WTC11 (cell line): ENCODE results near the gene SLC7A10. TPM values are rescaled to one million over a fixed set of nuclear protein-coding genes. Genes with fewer than 3 reads are reported as not detected.

ENCODE experiments used
- ATAC-seq: fragments of 200-7000 bp; cut with Tn5 transposase; 2 replicates; pipeline ENCODE4 v1.10.0; 2021; ENCODE audit warnings: mild to moderate bottlenecking, moderate library complexity
- CTCF ChIA-PET: fragments of 300-600 bp; sonication (Branson Sonifier 250); formaldehyde crosslinking; loops from one replicate; lab custom pipeline; 2021; ENCODE audit warnings: antibody characterized with exemption; lab: Charles Lee
- POLR2A ChIA-PET: fragments of 350-600 bp; sonication (Branson Sonifier 250); formaldehyde crosslinking; loops from one replicate; lab custom pipeline; 2021; ENCODE audit warnings: antibody characterized with exemption; lab: Charles Lee
- DNase-seq: peaks from one replicate; pipeline ENCODE4 v3.0.0; 2021; ENCODE audit warnings: low spot score
- H3K27ac Mint-ChIP-seq: 2 replicates; pipeline ENCODE4 v1.8.0; 2021; ENCODE audit warnings: mixed read lengths
- H3K27me3 Mint-ChIP-seq: 2 replicates; pipeline ENCODE4 v1.8.0; 2021; ENCODE audit warnings: low read depth, mild to moderate bottlenecking, moderate library complexity, mixed read lengths
- H3K36me3 Mint-ChIP-seq: 2 replicates; pipeline ENCODE4 v1.8.0; 2021; ENCODE audit warnings: mixed read lengths
- H3K4me1 Mint-ChIP-seq: 2 replicates; pipeline ENCODE4 v1.8.0; 2022; ENCODE audit warnings: mixed read lengths
- H3K4me3 Mint-ChIP-seq: 2 replicates; pipeline ENCODE4 v1.8.0; 2021; ENCODE audit warnings: mild to moderate bottlenecking, moderate library complexity, mixed read lengths
- H3K9me3 Mint-ChIP-seq: 2 replicates; pipeline ENCODE4 v1.8.0; 2021; ENCODE audit warnings: mixed read lengths
- CBFB ChIP-seq: sonication (generic); formaldehyde crosslinking; IDR thresholded peaks from 2 replicates; pipeline ENCODE4 v1.8.1; 2022; ENCODE audit warnings: mild to moderate bottlenecking, low read depth, missing genetic modification reagents
- CREB1 ChIP-seq: sonication (generic); formaldehyde crosslinking; IDR thresholded peaks from 2 replicates; pipeline ENCODE4 v1.8.0; 2023; ENCODE audit warnings: mild to moderate bottlenecking, missing genetic modification reagents
- ETV6 ChIP-seq: sonication (generic); formaldehyde crosslinking; IDR thresholded peaks from 2 replicates; pipeline ENCODE4 v1.8.1; 2022; ENCODE audit warnings: mild to moderate bottlenecking, missing genetic modification reagents
- JUN ChIP-seq: sonication (generic); formaldehyde crosslinking; IDR thresholded peaks from 2 replicates; pipeline ENCODE4 v1.8.0; 2023; ENCODE audit warnings: mild to moderate bottlenecking, missing genetic modification reagents
- KAT7 ChIP-seq: sonication (generic); formaldehyde crosslinking; IDR thresholded peaks from 2 replicates; pipeline ENCODE4 v1.8.1; 2023; ENCODE audit warnings: missing genetic modification reagents, mild to moderate bottlenecking, borderline replicate concordance
- NFATC4 ChIP-seq: fragments of 250-450 bp; sonication (Bioruptor Pico); IDR thresholded peaks from 2 replicates; pipeline ENCODE4 v1.9.0; 2021; ENCODE audit warnings: mild to moderate bottlenecking
- NFYB ChIP-seq: sonication (generic); formaldehyde crosslinking; conservative IDR thresholded peaks from 2 replicates; pipeline ENCODE4 v1.8.0; 2022; ENCODE audit warnings: low read depth, missing genetic modification reagents
- NR2C2 ChIP-seq: sonication (generic); formaldehyde crosslinking; IDR thresholded peaks from 2 replicates; pipeline ENCODE4 v1.8.0; 2022; ENCODE audit warnings: mild to moderate bottlenecking, missing genetic modification reagents
- NR3C1 ChIP-seq: sonication (generic); formaldehyde crosslinking; conservative IDR thresholded peaks from 2 replicates; pipeline ENCODE4 v1.8.1; 2023; ENCODE audit warnings: low read depth, mild to moderate bottlenecking, missing genetic modification reagents
- SMAD4 ChIP-seq: sonication (generic); formaldehyde crosslinking; IDR thresholded peaks from 2 replicates; pipeline ENCODE4 v1.8.0; 2022; ENCODE audit warnings: mild to moderate bottlenecking, missing genetic modification reagents
- TEAD1 ChIP-seq: sonication (generic); formaldehyde crosslinking; IDR thresholded peaks from 2 replicates; pipeline ENCODE4 v1.8.0; 2022; ENCODE audit warnings: mild to moderate bottlenecking, missing genetic modification reagents
- TEAD4 ChIP-seq: sonication (generic); formaldehyde crosslinking; IDR thresholded peaks from 2 replicates; pipeline ENCODE4 v1.8.0; 2022; ENCODE audit warnings: mild to moderate bottlenecking, missing genetic modification reagents
- TP53 ChIP-seq: sonication (generic); formaldehyde crosslinking; IDR thresholded peaks from 2 replicates; pipeline ENCODE4 v1.8.1; 2023; ENCODE audit warnings: mild to moderate bottlenecking, missing genetic modification reagents
- ZNF138 ChIP-seq: sonication (generic); formaldehyde crosslinking; conservative IDR thresholded peaks from 2 replicates; pipeline ENCODE4 v1.8.1; 2022; ENCODE audit warnings: mild to moderate bottlenecking, moderate library complexity, missing genetic modification reagents
- ZNF232 ChIP-seq: sonication (generic); formaldehyde crosslinking; IDR thresholded peaks from 2 replicates; pipeline ENCODE4 v1.8.0; 2022; ENCODE audit warnings: mild to moderate bottlenecking, missing genetic modification reagents
- ZNF317 ChIP-seq: sonication (generic); formaldehyde crosslinking; IDR thresholded peaks from 2 replicates; pipeline ENCODE4 v1.8.1; 2023; ENCODE audit warnings: low read depth, mild to moderate bottlenecking, moderate library complexity, missing genetic modification reagents, borderline replicate concordance
- ZNF416 ChIP-seq: fragments of 250-450 bp; sonication (Bioruptor Pico); IDR thresholded peaks from 2 replicates; pipeline ENCODE4 v1.9.0; 2021; ENCODE audit warnings: mild to moderate bottlenecking, inconsistent platforms
- ZNF423 ChIP-seq: fragments of 250-450 bp; sonication (Bioruptor Pico); IDR thresholded peaks from 2 replicates; pipeline ENCODE4 v2.1.2; 2022; ENCODE audit warnings: mild to moderate bottlenecking, moderate library complexity
- total RNA-seq: library from RNA; stranded (reverse); gene quantifications from 3 replicates; pipeline ENCODE4 v1.2.3, GENCODE V29; 2021
- TF ChIP-seq, protein P1 (sequence below): sonication (generic); formaldehyde crosslinking; IDR thresholded peaks from 2 replicates; pipeline ENCODE4 v1.8.1; 2023; ENCODE audit warnings: mild to moderate bottlenecking, missing genetic modification reagents, moderate library complexity
- TF ChIP-seq, protein P2 (sequence below): sonication (generic); formaldehyde crosslinking; IDR thresholded peaks from 2 replicates; pipeline ENCODE4 v1.8.0; 2022; ENCODE audit warnings: mild to moderate bottlenecking, missing genetic modification reagents
- TF ChIP-seq, protein P3 (sequence below): fragments of 250-450 bp; sonication (Bioruptor Pico); IDR thresholded peaks from 2 replicates; pipeline ENCODE4 v1.9.0; 2021; ENCODE audit warnings: mild to moderate bottlenecking
- TF ChIP-seq, protein P4 (sequence below): sonication (generic); formaldehyde crosslinking; IDR thresholded peaks from 2 replicates; pipeline ENCODE4 v1.8.1; 2022; ENCODE audit warnings: mild to moderate bottlenecking, missing genetic modification reagents, moderate library complexity, borderline replicate concordance
- TF ChIP-seq, protein P5 (sequence below): sonication (generic); formaldehyde crosslinking; IDR thresholded peaks from 2 replicates; pipeline ENCODE4 v1.8.1; 2023; ENCODE audit warnings: mild to moderate bottlenecking, missing genetic modification reagents, moderate library complexity
- TF ChIP-seq, protein P6 (sequence below): fragments of 250-450 bp; sonication (Bioruptor Pico); IDR thresholded peaks from 2 replicates; pipeline ENCODE4 v1.9.0; 2021; ENCODE audit warnings: mild to moderate bottlenecking, borderline replicate concordance

Gene SLC7A10
- total RNA-seq, 1 experiment from 2014 or later, result 4.2 TPM

DNA sequence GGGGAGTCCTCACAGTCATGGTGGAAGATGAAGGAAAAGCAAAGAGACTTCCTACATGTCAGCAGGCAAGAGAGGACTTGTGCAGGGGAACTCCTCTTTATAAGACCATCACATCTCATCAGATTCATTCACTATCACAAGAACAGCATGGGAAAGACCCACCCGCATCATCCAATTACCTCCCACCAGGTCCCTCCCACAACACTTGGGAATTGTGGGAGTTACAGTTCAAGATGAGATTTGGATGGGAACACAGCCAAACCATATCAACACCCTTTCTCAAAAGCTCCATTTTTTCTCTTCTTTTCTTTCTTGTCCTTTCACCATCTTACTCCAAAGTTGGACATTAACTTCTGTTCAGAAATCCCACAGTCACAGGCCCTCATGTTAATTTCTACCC is 36.2 kb downstream of the SLC7A10 start:
- peaks cover 15% of the 10 kb centered on the region for H3K4me1 Mint-ChIP-seq
- CTCF ChIA-PET, result interaction anchor here (0.6 kb wide), 1 partner anchor 65 kb away, joined by 3 read pairs; no protein-coding TSS in a partner anchor
- no peaks in the 10 kb centered on the region for H3K36me3 Mint-ChIP-seq
- TF ChIP-seq NR3C1 (CRISPR knock-in tag), result no peak
- no peak for TF ChIP-seq ZNF138
- TF ChIP-seq ETV6 (CRISPR knock-in tag), result no peak
- no peak for TF ChIP-seq JUN (CRISPR knock-in tag)
- TF ChIP-seq, protein P1, sequence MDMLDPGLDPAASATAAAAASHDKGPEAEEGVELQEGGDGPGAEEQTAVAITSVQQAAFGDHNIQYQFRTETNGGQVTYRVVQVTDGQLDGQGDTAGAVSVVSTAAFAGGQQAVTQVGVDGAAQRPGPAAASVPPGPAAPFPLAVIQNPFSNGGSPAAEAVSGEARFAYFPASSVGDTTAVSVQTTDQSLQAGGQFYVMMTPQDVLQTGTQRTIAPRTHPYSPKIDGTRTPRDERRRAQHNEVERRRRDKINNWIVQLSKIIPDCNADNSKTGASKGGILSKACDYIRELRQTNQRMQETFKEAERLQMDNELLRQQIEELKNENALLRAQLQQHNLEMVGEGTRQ (CRISPR knock-in tag), result no peak
- no peak for TF ChIP-seq CREB1 (CRISPR knock-in tag)
- no peak for TF ChIP-seq ZNF416 (CRISPR knock-in tag)
- no peaks in the 10 kb centered on the region for H3K9me3 Mint-ChIP-seq
- peaks cover 30% of the 10 kb centered on the region for H3K27me3 Mint-ChIP-seq
- POLR2A ChIA-PET, result no interaction called here
- no peak overlapping the region for H3K4me3 Mint-ChIP-seq
- ATAC-seq, result no peak
- no peak overlapping the region for H3K27ac Mint-ChIP-seq
- no peak for DNase-seq

DNA sequence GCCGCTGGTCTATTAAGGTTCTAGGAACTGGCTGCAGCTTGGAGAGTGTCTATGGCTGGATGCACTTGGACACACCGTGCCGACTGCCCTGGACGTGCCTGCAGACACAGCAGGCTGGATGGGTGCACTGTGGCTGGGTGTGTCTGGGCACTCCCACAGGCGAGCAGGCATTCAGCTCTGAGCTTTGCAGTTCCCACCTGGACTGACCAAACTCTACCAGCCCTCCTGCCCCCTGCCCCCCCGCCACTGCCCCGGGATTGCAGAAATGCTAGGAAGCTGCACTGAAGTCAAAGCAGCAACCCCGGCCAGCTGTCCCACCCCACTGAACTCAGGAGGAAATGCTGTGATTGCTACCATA is 38.5 kb downstream of the SLC7A10 start:
- POLR2A ChIA-PET, result no interaction called here

More for the DNA sequence above, 38.5 kb downstream of the SLC7A10 start:
- no peak overlapping the region for H3K27ac Mint-ChIP-seq
- TF ChIP-seq, protein P2, sequence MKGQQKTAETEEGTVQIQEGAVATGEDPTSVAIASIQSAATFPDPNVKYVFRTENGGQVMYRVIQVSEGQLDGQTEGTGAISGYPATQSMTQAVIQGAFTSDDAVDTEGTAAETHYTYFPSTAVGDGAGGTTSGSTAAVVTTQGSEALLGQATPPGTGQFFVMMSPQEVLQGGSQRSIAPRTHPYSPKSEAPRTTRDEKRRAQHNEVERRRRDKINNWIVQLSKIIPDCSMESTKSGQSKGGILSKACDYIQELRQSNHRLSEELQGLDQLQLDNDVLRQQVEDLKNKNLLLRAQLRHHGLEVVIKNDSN, result no peak
- TF ChIP-seq, protein P3, sequence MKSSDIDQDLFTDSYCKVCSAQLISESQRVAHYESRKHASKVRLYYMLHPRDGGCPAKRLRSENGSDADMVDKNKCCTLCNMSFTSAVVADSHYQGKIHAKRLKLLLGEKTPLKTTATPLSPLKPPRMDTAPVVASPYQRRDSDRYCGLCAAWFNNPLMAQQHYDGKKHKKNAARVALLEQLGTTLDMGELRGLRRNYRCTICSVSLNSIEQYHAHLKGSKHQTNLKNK (CRISPR knock-in tag), result no peak
- TF ChIP-seq TEAD4, result no peak
- no peak for TF ChIP-seq TEAD1 (CRISPR knock-in tag)
- no peak for TF ChIP-seq NR2C2 (CRISPR knock-in tag)
- no peak for TF ChIP-seq NFYB (CRISPR knock-in tag)
- TF ChIP-seq ZNF423 (CRISPR knock-in tag), result no peak
- TF ChIP-seq, protein P4, sequence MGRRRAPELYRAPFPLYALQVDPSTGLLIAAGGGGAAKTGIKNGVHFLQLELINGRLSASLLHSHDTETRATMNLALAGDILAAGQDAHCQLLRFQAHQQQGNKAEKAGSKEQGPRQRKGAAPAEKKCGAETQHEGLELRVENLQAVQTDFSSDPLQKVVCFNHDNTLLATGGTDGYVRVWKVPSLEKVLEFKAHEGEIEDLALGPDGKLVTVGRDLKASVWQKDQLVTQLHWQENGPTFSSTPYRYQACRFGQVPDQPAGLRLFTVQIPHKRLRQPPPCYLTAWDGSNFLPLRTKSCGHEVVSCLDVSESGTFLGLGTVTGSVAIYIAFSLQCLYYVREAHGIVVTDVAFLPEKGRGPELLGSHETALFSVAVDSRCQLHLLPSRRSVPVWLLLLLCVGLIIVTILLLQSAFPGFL (CRISPR knock-in tag), result no peak
- no peak for TF ChIP-seq SMAD4 (CRISPR knock-in tag)
- TF ChIP-seq ZNF317 (CRISPR knock-in tag), result no peak
- TF ChIP-seq KAT7 (CRISPR knock-in tag), result no peak
- TF ChIP-seq, protein P5, sequence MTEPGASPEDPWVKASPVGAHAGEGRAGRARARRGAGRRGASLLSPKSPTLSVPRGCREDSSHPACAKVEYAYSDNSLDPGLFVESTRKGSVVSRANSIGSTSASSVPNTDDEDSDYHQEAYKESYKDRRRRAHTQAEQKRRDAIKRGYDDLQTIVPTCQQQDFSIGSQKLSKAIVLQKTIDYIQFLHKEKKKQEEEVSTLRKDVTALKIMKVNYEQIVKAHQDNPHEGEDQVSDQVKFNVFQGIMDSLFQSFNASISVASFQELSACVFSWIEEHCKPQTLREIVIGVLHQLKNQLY (CRISPR knock-in tag), result no peak
- no peak for TF ChIP-seq NFATC4 (CRISPR knock-in tag)
- TF ChIP-seq ZNF232 (CRISPR knock-in tag), result no peak
- TF ChIP-seq CBFB (CRISPR knock-in tag), result no peak
- TF ChIP-seq, protein P6, sequence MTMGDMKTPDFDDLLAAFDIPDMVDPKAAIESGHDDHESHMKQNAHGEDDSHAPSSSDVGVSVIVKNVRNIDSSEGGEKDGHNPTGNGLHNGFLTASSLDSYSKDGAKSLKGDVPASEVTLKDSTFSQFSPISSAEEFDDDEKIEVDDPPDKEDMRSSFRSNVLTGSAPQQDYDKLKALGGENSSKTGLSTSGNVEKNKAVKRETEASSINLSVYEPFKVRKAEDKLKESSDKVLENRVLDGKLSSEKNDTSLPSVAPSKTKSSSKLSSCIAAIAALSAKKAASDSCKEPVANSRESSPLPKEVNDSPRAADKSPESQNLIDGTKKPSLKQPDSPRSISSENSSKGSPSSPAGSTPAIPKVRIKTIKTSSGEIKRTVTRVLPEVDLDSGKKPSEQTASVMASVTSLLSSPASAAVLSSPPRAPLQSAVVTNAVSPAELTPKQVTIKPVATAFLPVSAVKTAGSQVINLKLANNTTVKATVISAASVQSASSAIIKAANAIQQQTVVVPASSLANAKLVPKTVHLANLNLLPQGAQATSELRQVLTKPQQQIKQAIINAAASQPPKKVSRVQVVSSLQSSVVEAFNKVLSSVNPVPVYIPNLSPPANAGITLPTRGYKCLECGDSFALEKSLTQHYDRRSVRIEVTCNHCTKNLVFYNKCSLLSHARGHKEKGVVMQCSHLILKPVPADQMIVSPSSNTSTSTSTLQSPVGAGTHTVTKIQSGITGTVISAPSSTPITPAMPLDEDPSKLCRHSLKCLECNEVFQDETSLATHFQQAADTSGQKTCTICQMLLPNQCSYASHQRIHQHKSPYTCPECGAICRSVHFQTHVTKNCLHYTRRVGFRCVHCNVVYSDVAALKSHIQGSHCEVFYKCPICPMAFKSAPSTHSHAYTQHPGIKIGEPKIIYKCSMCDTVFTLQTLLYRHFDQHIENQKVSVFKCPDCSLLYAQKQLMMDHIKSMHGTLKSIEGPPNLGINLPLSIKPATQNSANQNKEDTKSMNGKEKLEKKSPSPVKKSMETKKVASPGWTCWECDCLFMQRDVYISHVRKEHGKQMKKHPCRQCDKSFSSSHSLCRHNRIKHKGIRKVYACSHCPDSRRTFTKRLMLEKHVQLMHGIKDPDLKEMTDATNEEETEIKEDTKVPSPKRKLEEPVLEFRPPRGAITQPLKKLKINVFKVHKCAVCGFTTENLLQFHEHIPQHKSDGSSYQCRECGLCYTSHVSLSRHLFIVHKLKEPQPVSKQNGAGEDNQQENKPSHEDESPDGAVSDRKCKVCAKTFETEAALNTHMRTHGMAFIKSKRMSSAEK, result no peak
- no peak for TF ChIP-seq TP53 (CRISPR knock-in tag)
- H3K4me3 Mint-ChIP-seq, result peak overlapping the region; percentile 47
- H3K4me1 Mint-ChIP-seq, result peaks cover 15% of the 10 kb centered on the region
- no peaks in the 10 kb centered on the region for H3K9me3 Mint-ChIP-seq
- ATAC-seq (peak; percentile 12; the same call in 1 of the 2 replicates), DNase-seq (peak; percentile 17)
- no peaks in the 10 kb centered on the region for H3K36me3 Mint-ChIP-seq
- peaks cover 14% of the 10 kb centered on the region for H3K27me3 Mint-ChIP-seq
- CTCF ChIA-PET, result interaction anchor here (0.9 to 2.5 kb wide), 9 partner anchors 10 to 855 kb away, joined by 3 to 17 read pairs (median 4); no protein-coding TSS in a partner anchor
